HFFc6 (cell line): ENCODE results near the gene SON. TPM values are rescaled to one million over a fixed set of nuclear protein-coding genes. Genes with fewer than 3 reads are reported as not detected.

Experiments
- DNase-seq: peaks from one replicate; pipeline ENCODE4 v3.0.0-alpha.2; 2018
- H3K27ac Mint-ChIP-seq: 2 replicates; pipeline ENCODE4 v1.8.0; 2020; ENCODE audit warnings: mild to moderate bottlenecking, mixed read lengths
- H3K27me3 Mint-ChIP-seq: 2 replicates; pipeline ENCODE4 v1.8.0; 2021; ENCODE audit warnings: mild to moderate bottlenecking, moderate library complexity, mixed read lengths; ENCODE audit not compliant: insufficient read depth
- H3K36me3 Mint-ChIP-seq: 2 replicates; pipeline ENCODE4 v1.8.0; 2021; ENCODE audit warnings: low read depth, mixed read lengths
- H3K4me1 Mint-ChIP-seq: 2 replicates; pipeline ENCODE4 v1.8.0; 2020; ENCODE audit warnings: low read depth, mixed read lengths
- H3K4me3 Mint-ChIP-seq: 2 replicates; pipeline ENCODE4 v1.8.0; 2020; ENCODE audit warnings: mild to moderate bottlenecking, moderate library complexity, mixed read lengths
- H3K9me3 Mint-ChIP-seq: 2 replicates; pipeline ENCODE4 v1.8.0; 2020; ENCODE audit warnings: mild to moderate bottlenecking, mixed read lengths
- total RNA-seq, 6 experiments: library from RNA; stranded (reverse); fragmentation: NEBNext Ultra II Directional; extraction: Animal tissue kit (Norgen Biotek cat#: 25700); gene quantifications; 2 replicates in 1 of 6; 3 replicates in 5 of 6; pipeline ENCODE4 v1.2.3, GENCODE V29; 2021
- TF ChIP-seq, protein P1 (sequence below): fragments of 200-600 bp; sonication (generic); IDR thresholded peaks from 2 replicates; pipeline ENCODE4 v1.5.0; 2021; ENCODE audit warnings: antibody characterized with exemption, mild to moderate bottlenecking

SON gene
- total RNA-seq, 6 experiments from 2014 or later: 193 to 233 (median 219) TPM

DNA sequence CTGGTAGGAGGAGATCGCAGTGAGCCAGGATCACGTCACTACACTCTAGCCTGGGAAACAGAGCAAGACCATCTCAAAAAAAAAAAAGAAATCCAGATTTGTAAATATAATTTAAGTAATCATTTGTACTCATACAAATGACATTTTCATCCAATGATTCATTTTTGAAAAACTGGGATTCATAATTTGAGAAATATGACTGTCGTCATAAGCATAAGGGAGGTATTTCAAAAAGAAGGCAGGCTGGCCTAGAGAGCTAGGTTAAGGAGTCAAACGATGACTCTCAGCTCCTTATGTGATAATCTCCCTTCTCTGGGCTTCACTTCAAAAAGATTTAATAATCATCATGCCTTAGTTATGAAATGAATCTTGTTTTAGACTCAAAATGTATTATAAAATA lies 3.2 kb upstream of the SON start:
- no peaks in the 10 kb centered on the region for H3K9me3 Mint-ChIP-seq
- TF ChIP-seq, protein P1, sequence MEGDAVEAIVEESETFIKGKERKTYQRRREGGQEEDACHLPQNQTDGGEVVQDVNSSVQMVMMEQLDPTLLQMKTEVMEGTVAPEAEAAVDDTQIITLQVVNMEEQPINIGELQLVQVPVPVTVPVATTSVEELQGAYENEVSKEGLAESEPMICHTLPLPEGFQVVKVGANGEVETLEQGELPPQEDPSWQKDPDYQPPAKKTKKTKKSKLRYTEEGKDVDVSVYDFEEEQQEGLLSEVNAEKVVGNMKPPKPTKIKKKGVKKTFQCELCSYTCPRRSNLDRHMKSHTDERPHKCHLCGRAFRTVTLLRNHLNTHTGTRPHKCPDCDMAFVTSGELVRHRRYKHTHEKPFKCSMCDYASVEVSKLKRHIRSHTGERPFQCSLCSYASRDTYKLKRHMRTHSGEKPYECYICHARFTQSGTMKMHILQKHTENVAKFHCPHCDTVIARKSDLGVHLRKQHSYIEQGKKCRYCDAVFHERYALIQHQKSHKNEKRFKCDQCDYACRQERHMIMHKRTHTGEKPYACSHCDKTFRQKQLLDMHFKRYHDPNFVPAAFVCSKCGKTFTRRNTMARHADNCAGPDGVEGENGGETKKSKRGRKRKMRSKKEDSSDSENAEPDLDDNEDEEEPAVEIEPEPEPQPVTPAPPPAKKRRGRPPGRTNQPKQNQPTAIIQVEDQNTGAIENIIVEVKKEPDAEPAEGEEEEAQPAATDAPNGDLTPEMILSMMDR: no peak
- H3K27me3 Mint-ChIP-seq: peaks cover 1% of the 10 kb centered on the region; the same call in 1 of the 2 replicates
- no peak overlapping the region for H3K4me3 Mint-ChIP-seq
- no peak overlapping the region for H3K27ac Mint-ChIP-seq
- DNase-seq: no peak
- H3K36me3 Mint-ChIP-seq: peaks cover 40% of the 10 kb centered on the region
- H3K4me1 Mint-ChIP-seq: peaks cover 17% of the 10 kb centered on the region

DNA sequence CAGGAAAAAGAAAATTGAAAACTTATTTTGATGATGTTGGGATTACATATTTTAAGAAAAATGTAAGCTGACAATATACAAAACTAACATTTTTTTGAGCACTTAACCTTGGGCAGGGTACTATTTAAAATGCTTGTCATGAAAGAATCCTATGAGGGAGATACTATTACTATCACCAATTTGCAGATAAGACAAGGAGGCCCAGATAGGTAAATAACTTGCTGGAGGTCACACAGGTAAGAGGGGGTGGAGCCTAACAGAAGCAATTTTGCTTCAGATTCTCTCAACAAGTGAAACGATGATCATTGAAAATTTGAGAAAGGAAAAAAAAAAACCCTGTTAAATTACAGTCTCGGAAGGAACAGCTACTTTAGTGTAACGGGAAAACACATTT lies 2.1 kb upstream of the SON start:
- Mint-ChIP-seq H3K4me3 (peak overlapping the region; percentile 98), H3K9me3 (no peaks in the 10 kb centered on the region)

DNA sequence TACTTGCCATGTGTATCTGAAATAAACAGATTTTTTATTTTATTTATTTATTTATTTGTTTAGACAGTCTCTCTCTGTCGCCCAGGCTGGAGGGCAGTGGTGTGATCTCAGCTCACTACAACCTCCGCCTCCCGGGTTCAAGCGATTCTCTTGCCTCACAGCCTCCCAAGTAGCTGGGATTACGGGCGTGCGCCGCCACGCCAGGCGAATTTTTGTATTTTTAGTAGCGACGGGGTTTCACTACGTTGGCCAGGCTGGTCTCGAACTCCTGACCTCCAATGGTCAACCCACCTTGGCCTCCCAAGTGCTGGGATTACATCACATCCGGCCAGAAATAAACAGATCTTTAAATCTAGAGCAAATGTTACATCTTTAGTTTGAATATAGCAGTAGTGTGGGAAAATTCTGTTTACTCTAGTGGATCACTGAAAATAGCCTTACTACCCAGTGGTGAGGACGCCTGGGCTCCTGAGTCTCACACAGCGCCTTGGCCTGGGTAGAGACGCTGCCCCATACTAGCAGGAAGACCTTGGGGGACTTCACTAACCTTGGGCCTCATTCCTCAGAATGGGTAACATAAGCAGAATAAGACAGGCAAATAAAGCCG lies 1.6 kb upstream of the SON start:
- DNase-seq: no peak
- peak overlapping the region; percentile 98 for H3K4me3 Mint-ChIP-seq
- H3K27ac Mint-ChIP-seq: peak overlapping the region; percentile 100
- no peaks in the 10 kb centered on the region for H3K9me3 Mint-ChIP-seq
- H3K27me3 Mint-ChIP-seq: peaks cover 1% of the 10 kb centered on the region; the same call in 1 of the 2 replicates
- TF ChIP-seq, protein P1: no peak
- H3K36me3 Mint-ChIP-seq: peaks cover 44% of the 10 kb centered on the region
- H3K4me1 Mint-ChIP-seq: peaks cover 28% of the 10 kb centered on the region

More for the DNA sequence above, 2.1 kb upstream of the SON start:
- peaks cover 1% of the 10 kb centered on the region; the same call in 1 of the 2 replicates for H3K27me3 Mint-ChIP-seq
- peaks cover 23% of the 10 kb centered on the region for H3K4me1 Mint-ChIP-seq
- peak overlapping the region; percentile 100 for H3K27ac Mint-ChIP-seq
- TF ChIP-seq, protein P1: no peak
- peaks cover 40% of the 10 kb centered on the region for H3K36me3 Mint-ChIP-seq
- no peak for DNase-seq

DNA sequence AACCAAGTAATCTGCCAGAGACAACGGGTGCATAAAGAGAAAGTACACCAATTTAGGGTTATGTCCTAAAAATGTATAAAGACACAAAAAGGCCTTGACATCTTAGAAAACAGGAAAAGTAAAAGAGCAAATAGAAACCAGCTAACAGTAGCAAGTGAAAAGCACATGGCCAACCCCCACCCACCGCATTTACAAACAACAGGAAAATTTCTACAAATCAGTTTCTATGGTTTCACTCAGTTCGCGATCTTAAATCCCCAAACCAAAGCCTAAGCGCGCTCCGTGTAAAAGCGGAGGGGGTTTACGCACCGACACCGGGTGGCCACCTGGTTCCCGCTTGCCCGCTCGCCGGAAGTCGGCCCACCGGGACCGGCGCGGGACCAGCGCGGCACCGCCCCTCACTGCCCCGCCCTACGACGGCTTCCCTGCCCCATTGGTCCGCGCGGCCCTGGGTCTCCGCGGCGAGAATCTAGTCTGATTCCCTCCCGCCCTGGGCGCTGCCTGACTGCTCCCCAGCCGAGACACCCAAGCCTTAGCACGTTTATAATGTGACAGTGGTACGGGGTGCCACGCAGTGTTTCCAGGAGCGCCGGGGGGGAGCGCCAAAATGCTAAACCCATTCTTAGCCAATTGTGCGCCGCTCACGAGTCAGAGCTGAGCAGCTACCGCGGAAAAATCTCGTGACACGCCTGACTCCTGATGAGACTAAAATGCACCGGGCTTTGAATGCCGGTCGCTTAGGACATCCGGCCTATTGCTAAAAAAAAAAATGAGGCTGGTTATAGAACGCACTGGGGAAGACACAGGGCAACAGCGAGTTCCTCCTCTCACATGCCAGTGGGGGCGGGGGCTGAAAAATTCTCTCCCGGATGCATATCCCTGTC lies 840 bp upstream of the SON start, which contains the start of gene GART:
Gene GART, minus strand, starts transcription at position 362 of the 884 bp plus-strand sequence. CDS start 2,802 bp downstream, outside the sequence.
- Mint-ChIP-seq H3K27ac (peak within 1 kb of the TSS; percentile 100), H3K4me1 (peaks cover 29% of the 10 kb centered on the region), H3K27me3 (peaks cover 1% of the 10 kb centered on the region; the same call in 1 of the 2 replicates), H3K9me3 (no peaks in the 10 kb centered on the region), H3K36me3 (peaks cover 41% of the 10 kb centered on the region), H3K4me3 (peak within 1 kb of the TSS; percentile 98)
- DNase-seq: peak; percentile 63
- TF ChIP-seq, protein P1: no peak

DNA sequence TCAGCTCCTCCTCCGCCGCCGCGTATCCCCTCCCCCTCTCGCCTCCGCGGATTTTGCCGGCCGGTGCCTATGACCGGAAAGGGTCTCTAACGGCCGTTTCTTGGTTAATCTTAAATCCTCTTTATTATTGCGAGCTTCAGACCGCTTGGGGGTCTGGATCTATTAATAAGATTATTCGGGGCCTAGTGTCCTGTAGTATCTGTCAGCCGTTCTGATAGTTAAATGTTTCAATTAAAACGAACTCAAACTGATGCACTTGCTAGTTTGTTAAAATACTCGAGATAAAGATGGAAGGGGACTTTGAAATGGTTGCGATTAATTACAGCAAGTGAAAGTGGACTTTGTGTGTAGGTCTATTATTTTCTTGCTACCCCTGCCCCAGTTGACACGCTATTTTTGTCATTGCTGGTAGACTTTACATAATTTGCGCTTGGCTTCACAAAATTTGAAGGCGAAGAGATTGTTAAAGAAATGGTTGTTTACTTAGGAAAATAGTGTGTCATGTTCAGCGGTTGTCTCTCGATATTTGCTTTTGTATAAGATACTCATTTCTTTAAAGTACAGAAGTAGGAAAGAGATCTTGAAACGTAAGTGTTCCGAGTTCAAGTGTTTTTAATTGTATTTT lies 779 bp downstream of the SON start:
- H3K27me3 Mint-ChIP-seq: peaks cover 1% of the 10 kb centered on the region; the same call in 1 of the 2 replicates
- DNase-seq: peak; percentile 20

More for the DNA sequence above, 779 bp downstream of the SON start:
- peak overlapping the region; percentile 100 for H3K27ac Mint-ChIP-seq
- TF ChIP-seq, protein P1: no peak
- H3K4me1 Mint-ChIP-seq: peaks cover 29% of the 10 kb centered on the region
- H3K9me3 Mint-ChIP-seq: no peaks in the 10 kb centered on the region
- peaks cover 34% of the 10 kb centered on the region for H3K36me3 Mint-ChIP-seq
- peak overlapping the region; percentile 98 for H3K4me3 Mint-ChIP-seq
